GM19351 (cell line): ENCODE measurements around the gene CCDC117.
A peak's percentile ranks its signal among the peaks of the same experiment; 100 is the strongest.
"Not testable (repeated sequence)": the region's sequence is repeated elsewhere in the genome, so short reads cannot be mapped to it uniquely, and the experiment has no call there.

Source experiments
- ATAC-seq: cut with Tn5 transposase; IDR thresholded peaks from one replicate; pipeline ENCODE4 v1.9.1; 2021; ENCODE audit warnings: mild to moderate bottlenecking, moderate library complexity; ENCODE audit not compliant: unreplicated experiment

CCDC117 gene, protein sequence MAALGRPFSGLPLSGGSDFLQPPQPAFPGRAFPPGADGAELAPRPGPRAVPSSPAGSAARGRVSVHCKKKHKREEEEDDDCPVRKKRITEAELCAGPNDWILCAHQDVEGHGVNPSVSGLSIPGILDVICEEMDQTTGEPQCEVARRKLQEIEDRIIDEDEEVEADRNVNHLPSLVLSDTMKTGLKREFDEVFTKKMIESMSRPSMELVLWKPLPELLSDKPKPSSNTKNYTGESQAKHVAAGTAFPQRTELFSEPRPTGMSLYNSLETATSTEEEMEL

DNA sequence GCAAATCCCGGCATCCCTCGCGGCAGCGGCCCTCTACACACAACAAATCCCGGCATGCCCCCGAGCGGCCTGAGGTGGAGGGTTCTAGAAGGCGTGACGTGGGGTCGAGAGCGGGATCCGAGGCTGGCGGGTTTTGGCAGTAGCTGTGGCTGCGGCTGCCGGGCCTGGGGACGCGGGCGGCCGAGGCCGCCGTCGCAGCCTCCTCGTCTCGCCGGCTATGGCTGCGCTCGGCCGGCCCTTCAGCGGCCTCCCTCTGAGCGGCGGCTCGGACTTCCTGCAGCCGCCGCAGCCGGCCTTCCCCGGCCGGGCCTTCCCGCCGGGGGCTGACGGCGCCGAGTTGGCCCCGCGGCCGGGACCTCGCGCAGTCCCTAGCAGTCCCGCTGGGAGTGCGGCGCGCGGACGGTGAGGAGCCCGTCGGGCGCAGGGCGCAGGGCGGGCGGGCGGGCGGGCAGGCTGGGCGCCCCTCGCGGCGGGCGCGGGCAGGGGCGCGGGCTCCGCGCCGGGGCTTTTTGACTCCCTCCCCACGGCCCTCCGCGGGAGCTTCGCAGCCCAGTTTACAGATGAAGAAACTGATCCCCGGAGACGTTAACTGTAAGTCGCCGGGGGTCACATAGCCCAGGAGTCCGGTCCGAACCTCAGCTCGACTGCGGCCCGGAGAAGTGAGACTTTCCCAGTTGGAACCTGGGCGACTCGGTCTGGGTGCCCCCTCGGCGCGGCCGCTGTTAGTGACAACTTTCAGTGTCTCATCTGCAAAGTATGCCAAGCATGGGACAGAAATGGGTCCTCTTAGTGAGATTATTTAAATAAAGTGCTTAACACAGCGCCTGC lies at the start of gene CCDC117:
Gene CCDC117, plus strand, starts transcription at position 63 of the 828 bp plus-strand sequence. Its CDS starts 155 bp downstream, at position 218.
- peak; percentile 89 for ATAC-seq

DNA sequence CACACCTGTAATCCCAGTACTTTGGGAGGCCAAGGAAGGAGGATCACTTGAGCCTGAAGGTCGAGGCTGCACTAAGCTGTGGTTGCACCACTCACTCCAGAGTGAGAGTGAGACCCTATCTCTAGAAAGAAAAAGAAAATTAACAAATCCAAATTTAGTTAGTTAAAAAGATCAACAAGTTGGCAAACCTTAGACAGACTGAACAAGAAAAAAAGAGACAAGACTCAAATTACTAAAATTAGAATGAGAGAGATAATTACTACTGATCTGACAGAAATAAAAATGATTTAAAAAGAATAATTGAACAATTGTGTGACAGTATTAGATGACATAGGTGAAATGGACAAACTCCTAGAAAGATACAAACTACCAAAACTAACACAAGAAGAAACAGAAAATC lies 44.5 kb upstream of the CCDC117 start:
- no peak for ATAC-seq

DNA sequence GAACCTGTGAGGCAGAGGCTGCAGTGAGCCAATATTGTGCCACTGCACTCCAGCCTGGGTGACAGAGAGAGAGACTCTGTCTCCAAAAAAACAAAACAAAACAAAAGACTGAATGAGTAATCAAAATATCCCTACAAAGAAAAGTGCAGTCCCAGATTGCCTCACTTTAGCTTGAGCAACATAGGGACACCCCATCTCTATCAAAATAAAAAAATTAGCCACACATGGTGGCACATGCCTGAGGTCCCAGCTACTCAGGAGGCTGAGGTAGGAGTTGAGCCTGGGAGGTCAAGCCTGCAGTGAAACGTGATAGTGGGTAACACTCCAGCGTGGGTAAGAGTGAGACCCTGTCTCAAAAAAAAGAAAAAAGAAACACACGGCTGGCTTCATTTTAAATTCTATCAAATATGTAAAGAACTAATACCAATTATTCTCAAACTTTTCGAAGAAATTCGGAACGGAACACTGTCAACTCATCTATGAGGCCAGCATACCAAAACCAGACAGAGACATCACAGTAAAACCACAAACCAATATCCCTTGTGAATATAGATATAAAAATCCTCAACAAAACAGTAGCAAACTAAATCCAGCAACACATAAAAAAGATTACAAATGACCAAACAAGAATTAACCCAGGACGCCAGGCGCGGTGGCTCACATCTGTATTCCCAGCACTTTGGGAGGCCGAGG lies 43.7 kb upstream of the CCDC117 start:
- ATAC-seq: no peak

DNA sequence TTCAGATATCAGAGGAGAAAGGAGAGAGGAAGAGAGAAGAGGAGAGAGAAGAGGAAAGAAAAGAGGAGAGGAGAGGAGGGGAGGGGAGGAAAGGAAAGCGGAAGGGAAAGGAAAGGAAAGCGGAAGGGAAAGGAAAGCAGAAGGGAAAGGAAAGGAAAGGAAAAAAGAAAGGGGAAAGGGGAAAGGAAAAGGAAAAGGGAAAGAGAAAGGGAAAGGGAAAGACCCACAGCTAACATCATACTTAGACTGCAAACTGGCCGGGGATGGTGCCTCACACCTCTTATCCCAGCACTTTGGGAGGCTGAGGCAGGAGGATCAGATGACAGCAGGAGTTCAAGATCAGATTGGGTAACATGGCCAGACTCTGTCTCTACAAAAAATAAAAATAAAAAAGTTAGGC lies 42.3 kb upstream of the CCDC117 start:
- no peak for ATAC-seq

DNA sequence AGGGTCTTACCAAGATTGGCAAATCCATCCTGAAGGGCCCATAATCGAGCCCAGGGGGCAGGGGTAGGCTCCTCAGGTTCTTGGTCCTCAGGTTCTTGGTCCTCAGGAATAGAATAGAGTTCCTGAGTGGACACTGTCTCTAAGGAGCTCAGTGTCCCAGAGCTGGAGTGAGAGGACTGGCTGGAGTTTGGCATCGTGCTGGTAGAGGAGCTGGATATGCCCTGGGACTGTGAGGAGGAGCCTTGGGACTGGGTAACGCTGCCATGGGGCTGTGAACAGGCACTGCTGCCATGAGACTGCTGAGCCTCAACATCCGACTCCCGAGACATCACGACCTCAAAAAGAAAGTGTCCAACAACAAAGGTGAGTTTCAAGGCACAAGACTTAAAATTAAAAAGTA lies 38.1 kb upstream of the CCDC117 start:
- ATAC-seq: no peak

DNA sequence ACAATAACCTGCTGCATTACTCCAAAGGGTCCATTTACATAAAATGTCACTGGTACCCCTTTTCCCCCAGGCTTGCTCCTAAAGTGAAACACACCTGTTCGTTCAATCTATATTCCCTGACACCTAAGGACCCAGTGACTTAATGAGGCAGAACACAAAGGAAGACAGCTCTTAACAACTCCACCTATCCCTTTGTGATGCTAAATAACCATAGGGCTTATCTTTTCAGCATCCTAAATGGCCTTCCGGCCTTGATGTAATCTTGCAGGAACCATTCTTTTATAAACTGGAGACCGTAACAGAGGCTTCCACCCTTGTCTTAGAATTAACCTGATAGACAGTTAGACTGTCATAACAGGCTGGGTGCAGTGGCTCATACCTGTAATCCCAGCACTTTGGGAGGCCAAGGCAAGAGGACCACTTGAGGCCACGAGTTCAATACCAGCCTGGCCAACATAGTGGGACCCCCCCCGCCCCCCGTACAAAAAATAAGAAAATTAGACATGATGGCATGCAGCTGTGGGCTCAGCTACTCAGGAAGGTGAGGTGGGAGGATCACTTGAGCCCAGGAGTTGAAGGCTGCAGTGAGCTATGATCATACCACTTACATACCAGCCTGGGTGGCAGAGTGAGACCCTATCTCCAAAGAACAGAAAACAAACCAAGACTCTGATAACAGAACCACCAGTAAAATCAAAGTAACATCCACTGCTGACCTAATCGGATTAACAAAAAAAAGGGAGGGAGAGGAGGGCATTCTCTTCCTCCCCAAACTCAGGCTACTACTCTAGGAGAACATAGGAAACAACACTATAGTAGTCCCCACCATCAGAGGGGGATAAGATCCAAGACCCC lies 36.0 kb upstream of the CCDC117 start:
- ATAC-seq: no peak

DNA sequence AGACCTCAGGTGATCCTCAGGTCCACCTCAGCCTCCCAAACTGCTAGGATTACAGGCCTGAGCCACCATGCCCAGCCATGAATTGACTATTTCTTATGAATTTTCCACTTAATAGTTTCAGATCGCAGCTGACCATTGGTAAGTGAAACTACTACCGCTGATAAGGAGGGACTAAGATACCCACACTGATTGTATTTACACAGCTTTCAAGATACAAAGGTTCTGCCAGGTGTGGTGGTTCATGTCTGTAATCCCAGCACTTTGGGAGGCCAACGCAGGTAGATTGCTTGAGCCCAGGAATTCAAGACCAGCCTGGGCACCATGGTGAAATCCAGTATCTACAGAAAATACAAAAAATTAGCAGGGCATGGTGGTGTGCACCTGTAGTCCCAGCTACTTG lies 34.8 kb upstream of the CCDC117 start:
- ATAC-seq: no peak

DNA sequence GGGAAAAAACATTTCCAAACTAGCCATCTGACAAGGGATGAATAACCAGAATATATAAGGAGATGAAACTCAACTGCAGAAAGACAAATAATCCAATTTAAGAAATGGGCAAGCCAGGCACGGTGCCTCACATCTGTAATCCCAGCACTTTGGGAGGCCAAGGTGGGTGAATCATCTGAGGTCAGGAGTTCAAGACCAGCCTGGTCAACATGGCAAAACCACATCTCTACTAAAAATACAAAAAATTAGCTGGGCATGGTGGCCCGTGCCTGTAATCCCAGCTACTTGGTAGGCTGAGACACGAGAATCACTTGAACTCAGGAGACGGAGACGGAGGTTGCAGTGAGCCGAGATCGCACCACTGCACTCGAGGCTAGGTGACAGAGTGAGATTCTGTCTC lies 33.6 kb upstream of the CCDC117 start:
- not testable (repeated sequence) for ATAC-seq

DNA sequence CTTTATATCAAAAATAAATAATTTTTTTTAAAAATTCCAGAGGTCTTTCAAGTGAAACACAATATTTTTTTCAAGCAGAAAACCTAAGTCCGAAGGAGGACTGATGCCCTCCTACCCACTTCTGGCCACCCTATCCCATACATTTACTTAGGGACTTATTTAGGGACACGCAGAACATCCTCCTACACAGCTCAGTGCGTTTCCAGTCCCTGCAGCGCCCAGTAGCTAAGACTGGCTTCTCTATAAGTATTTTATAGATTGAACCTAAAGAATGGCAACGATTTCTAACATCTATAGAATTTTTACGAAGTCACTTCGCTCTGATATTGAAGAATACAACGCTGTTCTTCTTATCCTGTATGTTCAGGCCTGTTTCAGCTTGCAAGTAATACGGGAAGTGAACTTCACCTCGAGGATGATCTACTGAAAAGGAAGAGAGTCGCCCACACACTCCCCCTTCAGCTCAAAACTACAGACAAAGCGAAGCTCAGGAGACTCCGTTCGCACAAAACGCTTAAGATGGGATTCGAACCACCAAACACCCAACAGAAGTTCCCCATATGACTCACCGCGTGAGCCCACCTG lies 31.2 kb upstream of the CCDC117 start:
- no peak for ATAC-seq

DNA sequence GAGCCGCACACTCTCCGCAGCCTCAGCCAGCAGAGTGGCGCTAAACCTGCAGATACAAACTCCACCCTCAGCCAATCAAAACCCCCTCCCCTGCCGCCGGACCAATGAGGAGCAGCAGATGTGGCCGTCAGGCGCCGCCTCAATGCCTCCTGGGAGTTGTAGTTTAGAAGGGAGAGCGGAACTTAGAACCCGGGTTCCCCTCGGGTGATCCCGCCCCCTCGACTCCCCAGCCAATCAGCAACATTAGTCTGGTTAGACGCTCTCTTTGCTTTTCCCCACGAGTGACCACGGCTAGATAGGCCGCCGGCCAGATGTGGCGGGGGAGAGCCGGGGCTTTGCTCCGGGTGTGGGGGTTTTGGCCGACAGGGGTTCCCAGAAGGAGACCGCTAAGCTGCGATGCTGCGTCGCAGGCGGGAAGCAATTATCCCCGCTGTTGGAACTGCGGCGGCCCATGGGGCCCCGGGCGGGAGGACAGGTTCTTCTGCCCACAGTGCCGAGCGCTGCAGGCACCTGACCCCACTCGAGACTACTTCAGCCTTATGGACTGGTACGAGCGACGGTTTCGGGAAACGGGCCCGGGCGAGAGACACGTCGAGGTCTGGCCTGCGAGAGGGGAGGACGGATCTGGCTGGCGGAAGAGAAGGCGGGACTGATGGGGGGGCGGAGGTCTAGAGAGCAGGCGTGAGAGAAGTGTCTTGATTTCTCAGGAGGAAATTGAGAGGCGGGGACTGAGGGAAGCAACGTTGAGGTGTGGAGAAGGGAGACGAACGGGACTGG lies 30.5 kb upstream of the CCDC117 start, which contains the start of the genes CHEK2 and HSCB:
Gene CHEK2, minus strand, starts transcription at position 36 of the 777 bp plus-strand sequence. CDS start 7,099 bp downstream, outside the sequence.
Gene HSCB, plus strand, starts transcription at position 255 of the 777 bp plus-strand sequence. Its CDS starts 57 bp downstream, at position 312.
- peak; percentile 93 for ATAC-seq

DNA sequence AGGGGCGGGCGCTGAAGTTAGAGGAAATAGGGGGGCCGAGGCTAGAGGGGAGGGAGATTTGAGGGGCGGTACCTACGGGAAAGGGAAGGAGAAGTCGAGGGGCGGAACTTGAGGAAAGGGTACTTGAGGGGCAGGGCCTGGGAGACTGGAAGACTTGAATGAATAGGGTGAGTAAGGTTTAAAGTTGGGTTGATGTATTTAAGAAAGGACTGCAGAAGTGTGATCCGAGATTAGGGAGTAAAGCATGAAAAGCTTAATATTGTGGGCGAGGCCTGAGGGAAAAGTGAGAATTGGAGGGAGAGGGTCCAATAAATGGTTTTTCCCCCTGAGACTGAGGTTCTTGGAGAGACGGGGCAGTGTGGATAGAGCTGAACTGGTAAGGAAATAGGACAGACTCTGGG lies 29.9 kb upstream of the CCDC117 start:
- no peak for ATAC-seq

DNA sequence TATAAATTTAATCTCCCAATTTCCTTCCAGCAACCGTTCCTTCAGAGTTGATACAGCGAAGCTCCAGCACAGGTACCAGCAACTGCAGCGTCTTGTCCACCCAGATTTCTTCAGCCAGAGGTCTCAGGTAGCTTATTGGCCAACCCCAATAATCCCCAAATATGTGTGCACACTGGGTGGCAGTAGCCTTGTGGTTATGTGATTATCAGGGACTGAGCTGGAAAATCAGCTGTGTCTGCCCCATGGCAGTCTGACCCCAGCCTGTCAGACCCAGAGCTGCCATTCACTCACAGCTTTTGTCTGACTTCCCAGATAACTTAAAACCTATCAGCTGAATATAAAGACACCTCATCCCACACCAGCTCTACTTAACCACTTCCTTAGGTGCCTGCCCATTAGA lies 28.6 kb upstream of the CCDC117 start:
- ATAC-seq: no peak

DNA sequence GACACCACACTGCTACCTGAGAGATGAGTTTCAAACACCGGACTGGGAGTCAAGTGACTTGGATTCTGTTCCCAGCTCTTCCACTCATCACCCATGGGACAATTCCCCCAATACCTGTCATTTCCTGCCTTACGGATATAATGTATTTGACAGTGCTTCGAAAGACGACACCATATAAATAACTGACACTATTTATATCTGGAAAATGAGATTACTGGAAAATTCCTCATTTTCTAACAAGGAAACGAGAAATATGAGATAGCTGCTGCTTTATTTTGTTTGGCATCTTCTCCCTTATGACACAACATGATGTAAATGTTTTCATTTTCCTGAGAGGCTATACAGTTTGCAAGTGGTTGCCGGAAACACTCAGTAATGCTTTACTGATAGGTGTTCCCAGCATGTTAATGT lies 22.0 kb upstream of the CCDC117 start:
- ATAC-seq: no peak

DNA sequence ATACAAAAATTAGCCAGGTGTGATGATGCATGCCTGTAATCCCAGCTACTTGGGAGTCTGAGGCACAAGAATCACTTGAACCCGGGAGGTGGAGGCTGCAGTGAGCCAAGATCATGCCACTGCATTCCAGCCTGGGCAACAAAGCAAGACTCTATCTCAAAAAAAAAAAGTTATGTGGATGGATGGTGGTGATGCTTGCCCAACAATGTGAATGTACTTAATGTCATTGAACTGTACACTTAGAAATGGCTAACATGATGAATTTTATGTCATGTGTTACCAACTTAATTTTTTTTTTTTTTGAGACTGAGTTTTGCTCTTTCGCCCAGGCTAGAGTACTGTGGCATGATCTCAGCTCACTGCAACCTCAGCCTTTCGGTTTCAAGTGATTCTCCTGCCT lies 18.0 kb upstream of the CCDC117 start:
- ATAC-seq: not testable (repeated sequence)

DNA sequence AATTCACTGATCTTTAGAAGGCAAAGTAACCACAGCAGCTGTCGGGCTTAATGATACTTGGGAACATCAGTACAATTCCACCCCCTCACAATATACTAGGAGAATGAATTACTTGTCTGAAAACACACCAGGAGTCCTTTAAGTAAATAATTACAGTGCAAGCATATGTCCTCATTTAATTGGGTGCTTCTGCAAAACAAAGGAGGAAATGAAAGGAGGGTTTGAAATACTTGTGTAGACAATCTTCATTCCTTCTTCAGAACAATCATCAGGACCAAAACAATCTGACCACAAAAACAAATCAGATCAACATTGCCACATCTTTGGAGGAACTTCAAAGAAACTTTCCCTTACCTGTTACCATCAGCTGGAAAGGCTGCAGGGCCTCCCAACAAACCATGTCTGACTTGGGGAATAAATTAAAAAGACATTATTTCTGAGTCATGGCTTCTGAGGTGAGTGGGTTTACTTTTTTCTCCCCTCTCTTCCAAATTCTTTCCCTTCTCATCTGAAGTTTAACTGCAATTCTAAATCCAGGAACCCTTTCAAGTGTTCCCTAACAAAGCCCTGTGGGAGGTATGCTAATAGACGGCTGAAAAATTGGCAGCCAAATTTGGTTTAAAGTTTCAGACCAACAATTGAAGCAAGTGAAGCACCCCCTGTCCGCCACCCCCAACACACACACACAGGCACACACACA lies 12.5 kb upstream of the CCDC117 start:
- ATAC-seq: no peak

DNA sequence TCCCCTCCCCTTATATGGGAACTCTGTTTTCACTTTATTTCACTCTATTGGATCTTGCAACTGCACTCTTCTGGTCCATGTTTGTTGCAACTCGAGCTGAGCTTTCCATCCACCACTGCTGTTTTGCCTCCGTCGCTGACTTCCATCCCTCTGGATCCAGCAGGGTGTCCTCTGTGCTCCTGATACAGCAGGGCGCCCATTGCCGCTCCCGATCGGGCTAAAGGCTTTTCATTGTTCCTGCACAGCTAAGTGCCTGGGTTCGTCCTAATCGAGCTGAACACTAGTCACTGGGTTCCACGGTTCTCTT lies 11.1 kb upstream of the CCDC117 start:
- no peak for ATAC-seq

DNA sequence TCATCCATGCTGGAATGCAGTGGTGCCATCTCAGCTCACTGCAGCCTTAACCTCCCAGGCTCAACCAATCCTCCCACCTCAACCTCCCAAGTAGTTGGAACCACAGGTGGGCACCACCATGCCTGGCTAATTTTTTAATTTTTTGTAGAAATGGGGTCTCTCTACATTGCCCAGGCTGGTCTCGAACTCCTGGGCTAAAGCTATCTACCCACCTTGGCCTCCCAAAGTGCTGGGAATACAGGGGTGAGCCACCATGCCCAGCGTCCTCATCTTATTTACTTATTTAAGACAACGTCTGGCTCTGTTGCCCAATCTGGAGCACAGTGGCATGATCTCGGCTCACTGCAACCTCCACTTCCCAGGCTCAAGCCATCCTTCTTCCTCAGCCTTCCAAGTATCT lies 10.5 kb upstream of the CCDC117 start:
- ATAC-seq: not testable (repeated sequence)

DNA sequence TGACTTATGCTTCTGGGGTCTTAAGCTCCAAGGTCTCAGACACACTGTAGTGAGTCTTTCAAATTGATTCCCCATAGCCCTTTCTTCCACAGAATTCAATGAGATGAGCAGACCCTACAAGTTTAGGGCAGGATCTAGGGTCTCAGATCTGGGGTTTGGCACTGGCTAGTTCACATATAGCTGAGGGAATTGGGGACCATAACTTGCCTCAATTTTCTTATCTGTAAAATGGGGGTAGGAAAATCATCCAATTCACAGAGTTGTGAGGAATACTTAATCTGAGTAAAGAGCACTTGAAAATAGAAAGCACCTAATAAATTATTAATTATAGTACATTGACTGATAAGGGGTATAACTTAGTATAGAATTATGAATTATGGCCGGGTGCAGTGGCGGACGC lies 5.9 kb upstream of the CCDC117 start:
- ATAC-seq: no peak
